Esophagus squamous epithelium (tissue), 4 donors: Measurements from ENCODE around the gene COQ8B.

ENCODE experiments used
- POLR2A ChIP-seq, 4 donors: fragments of 450-650 bp; IDR thresholded peaks; one replicate each; pipeline ENCODE4 v1.6.1; 2017; ENCODE audit warnings: antibody characterized with exemption in 4 of 4, mild to moderate bottlenecking in 4 of 4, moderate library complexity in 3 of 4
- TF ChIP-seq, protein P1 (sequence below), 6 experiments: fragments of 450-650 bp in 4 of 6; fragments of 200-600 bp in 2 of 6; sonication (generic) in 2 of 6; IDR thresholded peaks; one replicate each; pipeline ENCODE4 v1.5.1; 2016 to 2019; ENCODE audit warnings: antibody characterized with exemption in 6 of 6, mild to moderate bottlenecking in 4 of 6, moderate library complexity in 4 of 6

DNA sequence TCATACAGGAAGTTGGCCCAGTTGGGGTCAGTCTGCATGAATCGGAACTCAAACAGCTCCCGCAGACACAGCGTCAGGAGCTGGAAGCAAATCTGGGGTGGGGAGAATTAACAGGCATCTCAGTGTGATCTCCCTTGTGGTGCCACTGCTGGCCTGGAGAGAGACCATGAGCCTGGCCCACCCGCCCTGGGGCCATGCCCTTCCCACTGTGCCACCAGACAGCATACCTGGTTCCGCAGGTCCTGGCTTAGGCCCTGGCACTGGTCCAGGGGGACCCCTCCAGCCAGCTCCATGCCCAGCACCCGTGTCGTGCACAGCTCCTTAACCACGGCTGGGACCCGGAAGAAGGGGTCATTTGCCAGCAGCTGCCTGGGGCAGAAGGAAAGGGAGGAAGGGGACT, 16.6 kb downstream of the COQ8B start:
- TF ChIP-seq, protein P1, sequence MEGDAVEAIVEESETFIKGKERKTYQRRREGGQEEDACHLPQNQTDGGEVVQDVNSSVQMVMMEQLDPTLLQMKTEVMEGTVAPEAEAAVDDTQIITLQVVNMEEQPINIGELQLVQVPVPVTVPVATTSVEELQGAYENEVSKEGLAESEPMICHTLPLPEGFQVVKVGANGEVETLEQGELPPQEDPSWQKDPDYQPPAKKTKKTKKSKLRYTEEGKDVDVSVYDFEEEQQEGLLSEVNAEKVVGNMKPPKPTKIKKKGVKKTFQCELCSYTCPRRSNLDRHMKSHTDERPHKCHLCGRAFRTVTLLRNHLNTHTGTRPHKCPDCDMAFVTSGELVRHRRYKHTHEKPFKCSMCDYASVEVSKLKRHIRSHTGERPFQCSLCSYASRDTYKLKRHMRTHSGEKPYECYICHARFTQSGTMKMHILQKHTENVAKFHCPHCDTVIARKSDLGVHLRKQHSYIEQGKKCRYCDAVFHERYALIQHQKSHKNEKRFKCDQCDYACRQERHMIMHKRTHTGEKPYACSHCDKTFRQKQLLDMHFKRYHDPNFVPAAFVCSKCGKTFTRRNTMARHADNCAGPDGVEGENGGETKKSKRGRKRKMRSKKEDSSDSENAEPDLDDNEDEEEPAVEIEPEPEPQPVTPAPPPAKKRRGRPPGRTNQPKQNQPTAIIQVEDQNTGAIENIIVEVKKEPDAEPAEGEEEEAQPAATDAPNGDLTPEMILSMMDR (IDR thresholded peaks at IDR 0.05): no peak
- no peak for TF ChIP-seq POLR2A (IDR thresholded peaks at IDR 0.05)
